ENCODE data around the gene FAM135A. TPM values are rescaled to one million over a fixed set of nuclear protein-coding genes. Genes with fewer than 3 reads are reported as not detected.

Gene FAM135A
- total RNA-seq, 2 experiments from 2014 or later: 8.2 to 9.4 TPM

GRCh38 chr6:70395301-70395672 lies 18.0 kb upstream of the FAM135A start:
- ChIA-PET CTCF (interaction anchor here (0.9 to 1.5 kb wide), 2 partner anchors 26 to 174 kb away, joined by 3 to 4 read pairs; no protein-coding TSS in a partner anchor), POLR2A (interaction anchor here (0.6 kb wide), 1 partner anchor 11 kb away, joined by 4 read pairs; no protein-coding TSS in a partner anchor)
- Mint-ChIP-seq H3K36me3 (ENCODE audit: low read depth) (no peaks in the 10 kb centered on the region), H3K27ac (no peak overlapping the region), H3K9me3 (no peaks in the 10 kb centered on the region), H3K4me3 (no peak overlapping the region), H3K4me1 (ENCODE audit: low read depth) (no peaks in the 10 kb centered on the region), H3K27me3 (peaks cover 19% of the 10 kb centered on the region)
- intact Hi-C loops (cut with micrococcal nuclease): no loop called here
- no peak for DNase-seq
- no peak for TF ChIP-seq CTCF (IDR thresholded peaks at IDR 0.05)
- ATAC-seq: no peak

GRCh38 chr6:70396163-70396562 lies 17.1 kb upstream of the FAM135A start:
- TF ChIP-seq CTCF (IDR thresholded peaks at IDR 0.05): no peak
- ChIA-PET POLR2A (interaction anchor here (0.6 kb wide), 1 partner anchor 404 kb away, joined by 4 read pairs; no protein-coding TSS in a partner anchor), CTCF (interaction anchor here (0.9 kb wide), 1 partner anchor 27 kb away, joined by 3 read pairs; no protein-coding TSS in a partner anchor)
- Mint-ChIP-seq H3K4me3 (no peak overlapping the region), H3K27ac (no peak overlapping the region), H3K4me1 (ENCODE audit: low read depth) (no peaks in the 10 kb centered on the region), H3K9me3 (no peaks in the 10 kb centered on the region), H3K27me3 (peaks cover 19% of the 10 kb centered on the region), H3K36me3 (ENCODE audit: low read depth) (no peaks in the 10 kb centered on the region)
- no peak for DNase-seq
- ATAC-seq: no peak
- intact Hi-C loops (cut with micrococcal nuclease): no loop called here

- Mint-ChIP-seq H3K27me3 (peaks cover 15% of the 10 kb centered on the region), H3K27ac (no peak overlapping the region), H3K4me1 (ENCODE audit: low read depth) (no peaks in the 10 kb centered on the region), H3K9me3 (no peaks in the 10 kb centered on the region), H3K36me3 (ENCODE audit: low read depth) (no peaks in the 10 kb centered on the region), H3K4me3 (no peak overlapping the region)
- DNase-seq: no peak
- ATAC-seq: no peak
- ChIA-PET CTCF (no interaction called here), POLR2A (no interaction called here)
- intact Hi-C loops (cut with micrococcal nuclease): no loop called here
- no peak for TF ChIP-seq CTCF (IDR thresholded peaks at IDR 0.05)
Observed at GRCh38 chr6:70396796-70397729, 16.2 kb upstream of the FAM135A start.

GRCh38 chr6:70398783-70399728 lies 14.3 kb upstream of the FAM135A start:
- no peak for DNase-seq
- Mint-ChIP-seq H3K4me3 (no peak overlapping the region), H3K27ac (no peak overlapping the region), H3K9me3 (no peaks in the 10 kb centered on the region), H3K36me3 (ENCODE audit: low read depth) (no peaks in the 10 kb centered on the region), H3K27me3 (peaks cover 19% of the 10 kb centered on the region), H3K4me1 (ENCODE audit: low read depth) (no peaks in the 10 kb centered on the region)
- ChIA-PET CTCF (interaction anchor here (0.6 kb wide), 1 partner anchor 1200 kb away, joined by 3 read pairs; no protein-coding TSS in a partner anchor), POLR2A (no interaction called here)
- ATAC-seq: no peak
- intact Hi-C loops (cut with micrococcal nuclease): no loop called here
- no peak for TF ChIP-seq CTCF (IDR thresholded peaks at IDR 0.05)
